IMR-90 (cell line): ENCODE data around the gene TSC22D4. TPM values are rescaled to one million over a fixed set of nuclear protein-coding genes. Genes with fewer than 3 reads are reported as not detected.

Experiments used
- ATAC-seq: fragments of 200-7000 bp; cut with Tn5 transposase; 2 replicates; pipeline ENCODE4 v1.9.1; 2020; ENCODE audit warnings: low read depth, mild to moderate bottlenecking, moderate library complexity
- BruUV-seq: library from RNA; stranded (reverse); fragments of 400-500 nt; replicated peaks from 2 replicates; lab custom pipeline; 2021; lab: Mats Ljungman, UMichigan
- CTCF ChIA-PET: fragments of 300-600 bp; formaldehyde crosslinking; extraction: SDS; loops from one replicate; lab custom pipeline; 2021; ENCODE audit warnings: antibody characterized with exemption; lab: Yijun Ruan, JAX
- POLR2A ChIA-PET: fragments of 300-600 bp; sonication (Branson Sonifier 250); formaldehyde crosslinking; loops from one replicate; lab custom pipeline; 2022; ENCODE audit warnings: antibody characterized with exemption; ENCODE audit not compliant: unreplicated experiment; lab: Charles Lee
- DNase-seq: peaks from one replicate; pipeline ENCODE4 v3.0.0; 2013
- H2AFZ ChIP-seq: replicated peaks from 2 replicates; pipeline ENCODE3; 2013; ENCODE audit warnings: low read length, mild to moderate bottlenecking; ENCODE audit not compliant: poor library complexity
- H2AK5ac ChIP-seq: 2 replicates; pipeline ENCODE4 v1.6.1; 2013; ENCODE audit warnings: low read depth, low read length, inconsistent platforms
- H2AK9ac ChIP-seq: replicated peaks from 2 replicates; pipeline ENCODE3; 2013; ENCODE audit warnings: mild to moderate bottlenecking, low read depth, low read length, moderate library complexity; ENCODE audit not compliant: poor library complexity
- H2BK120ac ChIP-seq: 2 replicates; pipeline ENCODE4 v1.6.1; 2013; ENCODE audit warnings: low read depth, low read length, inconsistent platforms
- H2BK15ac ChIP-seq: 3 replicates; pipeline ENCODE4 v1.6.1; 2013; ENCODE audit warnings: low read depth, low read length, inconsistent platforms
- H2BK20ac ChIP-seq: 2 replicates; pipeline ENCODE4 v1.6.1; 2013; ENCODE audit warnings: low read depth, mild to moderate bottlenecking, inconsistent platforms, low read length, moderate library complexity
- H2BK5ac ChIP-seq: 2 replicates; pipeline ENCODE4 v1.6.1; 2013; ENCODE audit warnings: mild to moderate bottlenecking, low read depth, low read length, inconsistent platforms; ENCODE audit not compliant: poor library complexity, severe bottlenecking
- H3K14ac ChIP-seq: replicated peaks from 2 replicates; pipeline ENCODE4 v1.6.1; 2013; ENCODE audit warnings: low read depth, low read length, inconsistent platforms
- H3K18ac ChIP-seq: 2 replicates; pipeline ENCODE4 v1.6.1; 2013; ENCODE audit warnings: low read depth, low read length, control low read depth
- H3K23ac ChIP-seq: 2 replicates; pipeline ENCODE4 v1.6.1; 2013; ENCODE audit warnings: low read depth, low read length, inconsistent platforms
- H3K27ac ChIP-seq: 2 replicates; pipeline ENCODE4 v1.5.1; 2013; ENCODE audit warnings: mild to moderate bottlenecking, control low read depth, low read length; ENCODE audit not compliant: insufficient read depth
- H3K27me3 ChIP-seq: 2 replicates; pipeline ENCODE4 v1.6.1; 2013; ENCODE audit warnings: low read length; ENCODE audit not compliant: control insufficient read depth, insufficient read depth
- H3K36me3 ChIP-seq: 2 replicates; pipeline ENCODE4 v1.6.1; 2013; ENCODE audit warnings: low read length, mixed read lengths; ENCODE audit not compliant: control insufficient read depth, insufficient read depth
- H3K4ac ChIP-seq: 2 replicates; pipeline ENCODE4 v1.6.1; 2013; ENCODE audit warnings: low read depth, low read length, inconsistent platforms
- H3K4me1 ChIP-seq: 2 replicates; pipeline ENCODE4 v1.6.1; 2013; ENCODE audit warnings: low read length, mixed read lengths; ENCODE audit not compliant: control insufficient read depth, insufficient read depth
- H3K4me2 ChIP-seq: 2 replicates; pipeline ENCODE4 v1.6.1; 2013; ENCODE audit warnings: low read depth, mild to moderate bottlenecking, control low read depth, low read length, moderate library complexity
- H3K4me3 ChIP-seq: 2 replicates; pipeline ENCODE4 v1.5.1; 2013; ENCODE audit warnings: low read depth, mild to moderate bottlenecking, control low read depth, low read length, moderate library complexity; ENCODE audit not compliant: insufficient read depth
- H3K56ac ChIP-seq: 2 replicates; pipeline ENCODE4 v1.6.1; 2013; ENCODE audit warnings: low read length, inconsistent platforms; ENCODE audit not compliant: insufficient read depth; ENCODE audit errors: extremely low read depth
- H3K79me1 ChIP-seq, 2 experiments: 2 replicates each; pipeline ENCODE4 v1.6.1; 2013; ENCODE audit warnings: low read length in 2 of 2, inconsistent platforms in 1 of 2, low read depth in 1 of 2
- H3K9ac ChIP-seq: 2 replicates; pipeline ENCODE4 v1.6.1; 2013; ENCODE audit warnings: low read depth, low read length, control low read depth
- H3K9me1 ChIP-seq: 2 replicates; pipeline ENCODE4 v1.6.1; 2013; ENCODE audit warnings: low read length, inconsistent platforms; ENCODE audit not compliant: insufficient read depth
- H3K9me3 ChIP-seq: 2 replicates; pipeline ENCODE4 v1.6.1; 2013; ENCODE audit warnings: low read length; ENCODE audit not compliant: control insufficient read depth, insufficient read depth
- H4K20me1 ChIP-seq: 2 replicates; pipeline ENCODE4 v1.6.1; 2013; ENCODE audit warnings: low read length, inconsistent platforms; ENCODE audit not compliant: insufficient read depth
- H4K5ac ChIP-seq: 2 replicates; pipeline ENCODE4 v1.6.1; 2013; ENCODE audit warnings: mild to moderate bottlenecking, low read depth, low read length, control low read depth
- H4K8ac ChIP-seq, 2 experiments: 2 replicates each; pipeline ENCODE4 v1.6.1; 2013; ENCODE audit warnings: low read depth in 2 of 2, low read length in 2 of 2, control low read depth in 1 of 2, inconsistent platforms in 1 of 2
- H4K91ac ChIP-seq: 2 replicates; pipeline ENCODE4 v1.6.1; 2013; ENCODE audit warnings: low read depth, low read length, inconsistent platforms; ENCODE audit not compliant: insufficient read depth
- BHLHE40 ChIP-seq: fragments of 150-350 bp; IDR thresholded peaks from 2 replicates; pipeline ENCODE4 v1.6.1; 2016; ENCODE audit warnings: mild to moderate bottlenecking, low read depth, low read length
- CEBPB ChIP-seq: IDR thresholded peaks from 2 replicates; pipeline ENCODE4 v1.6.1; 2012; ENCODE audit warnings: low read depth, low read length, improper control_type of control experiment
- CHD1 ChIP-seq: IDR thresholded peaks from 2 replicates; pipeline ENCODE4 v1.6.1; 2012; ENCODE audit warnings: low read depth, low read length, improper control_type of control experiment
- CTCF ChIP-seq: conservative IDR thresholded peaks from 2 replicates; pipeline ENCODE4 v1.5.1; 2012; ENCODE audit warnings: mild to moderate bottlenecking, low read depth, low read length, improper control_type of control experiment
- ELK1 ChIP-seq: fragments of 150-350 bp; IDR thresholded peaks from 2 replicates; pipeline ENCODE4 v1.6.1; 2016; ENCODE audit warnings: low read depth, mild to moderate bottlenecking, low read length, moderate library complexity, borderline replicate concordance
- FOS ChIP-seq: fragments of 150-350 bp; IDR thresholded peaks from 2 replicates; pipeline ENCODE4 v1.6.1; 2016; ENCODE audit warnings: low read depth, low read length
- MAFK ChIP-seq: IDR thresholded peaks from 2 replicates; pipeline ENCODE4 v1.6.1; 2012; ENCODE audit warnings: low read depth, low read length, improper control_type of control experiment
- MAZ ChIP-seq: IDR thresholded peaks from 2 replicates; pipeline ENCODE4 v1.6.1; 2012; ENCODE audit warnings: low read depth, mild to moderate bottlenecking, low read length, improper control_type of control experiment, moderate library complexity, borderline replicate concordance
- MXI1 ChIP-seq: IDR thresholded peaks from 2 replicates; pipeline ENCODE4 v1.6.1; 2012; ENCODE audit warnings: low read depth, mild to moderate bottlenecking, low read length, moderate library complexity, borderline replicate concordance
- NFE2L2 ChIP-seq: fragments of 150-350 bp; IDR thresholded peaks from 2 replicates; pipeline ENCODE4 v1.6.1; 2016; ENCODE audit warnings: low read depth, mild to moderate bottlenecking, low read length
- POLR2A ChIP-seq: IDR thresholded peaks from 2 replicates; pipeline ENCODE4 v1.6.1; 2012; ENCODE audit warnings: mild to moderate bottlenecking, low read depth, low read length
- RAD21 ChIP-seq: IDR thresholded peaks from 2 replicates; pipeline ENCODE4 v1.6.1; 2012; ENCODE audit warnings: low read length, improper control_type of control experiment
- RCOR1 ChIP-seq: IDR thresholded peaks from 2 replicates; pipeline ENCODE4 v1.6.1; 2012; ENCODE audit warnings: mild to moderate bottlenecking, low read length, improper control_type of control experiment; ENCODE audit not compliant: insufficient replicate concordance
- RFX5 ChIP-seq: IDR thresholded peaks from 2 replicates; pipeline ENCODE4 v1.8.0; 2012; ENCODE audit warnings: low read depth, mild to moderate bottlenecking, low read length, moderate library complexity
- SMC3 ChIP-seq: fragments of 150-350 bp; IDR thresholded peaks from 2 replicates; pipeline ENCODE4 v1.6.1; 2016; ENCODE audit warnings: low read depth, mild to moderate bottlenecking, antibody characterized with exemption, low read length, moderate library complexity
- USF2 ChIP-seq: fragments of 150-350 bp; IDR thresholded peaks from 2 replicates; pipeline ENCODE4 v1.6.1; 2017; ENCODE audit warnings: mild to moderate bottlenecking, antibody characterized with exemption, low read length, low read depth
- WGBS, 2 experiments: methylation state at CpG; one replicate each; pipeline versions ENCODE4 v1.1.5 to v1.1.7; 2013; ENCODE audit warnings: missing lambda C conversion rate in 2 of 2; ENCODE audit not compliant: insufficient read length in 1 of 2; ENCODE audit errors: extremely low coverage in 2 of 2; 5-methylcytosine and 5-hydroxymethylcytosine counted together
- dilution Hi-C: fragments of 300-500 bp; cut with HindIII; formaldehyde crosslinking; loops from one replicate; pipeline ENCODE4 v1.14.3; 2018; ENCODE audit warnings: low sequenced_read_pairs; ENCODE audit not compliant: unreplicated experiment
- in situ Hi-C: fragments of 300-500 bp; cut with MboI; formaldehyde crosslinking; loops from 3 replicates; pipeline ENCODE4 v1.14.3; 2019; ENCODE audit warnings: low sequenced_read_pairs, inconsistent platforms, mixed read lengths
- intact Hi-C: fragments of 100-400 bp; cut with micrococcal nuclease; formaldehyde crosslinking; loops from 2 replicates; pipeline ENCODE4 v1.10.0; 2022
- polyA plus RNA-seq, 3 experiments: library from polyadenylated mRNA; depleted of rRNA; stranded (reverse); fragments of >200 nt; gene quantifications; 2 replicates each; pipeline ENCODE4 v1.2.3, GENCODE V29; 2012; ENCODE audit warnings: low replicate concordance in 1 of 3
- total RNA-seq: library from RNA; depleted of rRNA; stranded (reverse); fragments of >200 nt; gene quantifications from 2 replicates; pipeline ENCODE4 v1.2.3, GENCODE V29; 2012

Gene TSC22D4
- total and polyA plus RNA-seq, 2 of the 4 experiments (the other 2 are of a cell fraction) = 9.3 to 29.9 TPM

- no peaks in the 10 kb centered on the region for H3K27me3 ChIP-seq
- POLR2A ChIA-PET = no interaction called here
- BruUV-seq = no TSS peak
- in situ Hi-C loops (loop anchor here (10.0 to 25.0 kb wide), 2 partner anchors 230 to 398 kb away; partner anchors contain the start of genes GIGYF1, SLC12A9 and TRIP6), dilution Hi-C loops (no loop called here), intact Hi-C loops (loop anchor here (1.0 kb wide), 1 partner anchor 95 kb away; no protein-coding TSS in a partner anchor)
- H3K18ac ChIP-seq = no peak overlapping the region
- H3K14ac ChIP-seq = no peak overlapping the region
- H3K9me3 ChIP-seq = no peaks in the 10 kb centered on the region
- H3K4me3 ChIP-seq = no peak overlapping the region
- no peak overlapping the region for H3K4me2 ChIP-seq
- ATAC-seq = no peak
- no peak overlapping the region for H3K27ac ChIP-seq
- peak overlapping the region; percentile 56; the same call in 1 of the 2 replicates for H2BK20ac ChIP-seq
- no peak overlapping the region for H2AK5ac ChIP-seq
- H3K4me1 ChIP-seq = peaks cover 12% of the 10 kb centered on the region
- H3K4ac ChIP-seq = peak overlapping the region; percentile 22; the same call in 1 of the 2 replicates
- no peak overlapping the region for H2BK120ac ChIP-seq
- H2AK9ac ChIP-seq = no peak overlapping the region
- no peak overlapping the region for H4K8ac ChIP-seq
- H4K91ac ChIP-seq = no peak overlapping the region
- H3K9me1 ChIP-seq = peaks cover 9% of the 10 kb centered on the region
- H3K23ac ChIP-seq = no peak overlapping the region
- DNase-seq = no peak
- peaks cover 5% of the 10 kb centered on the region for H4K20me1 ChIP-seq
- no peak overlapping the region for H2BK15ac ChIP-seq
- H3K9ac ChIP-seq = no peak overlapping the region
- H2BK5ac ChIP-seq = no peak overlapping the region
- no peak overlapping the region for H4K5ac ChIP-seq
- H3K79me1 ChIP-seq = peaks cover 2 to 18% of the 10 kb centered on the region in 2 experiments; a peak in 1 of 4 replicates
- CTCF ChIA-PET = interaction anchor here (1.1 to 1.5 kb wide), 3 partner anchors 18 to 82 kb away, joined by 3 to 5 read pairs (median 5); no protein-coding TSS in a partner anchor
- TF ChIP-seq SMC3 = no peak
- no peak for TF ChIP-seq POLR2A
- TF ChIP-seq MXI1 = no peak
- no peak for TF ChIP-seq CHD1
- no peak for TF ChIP-seq ELK1
- no peak for TF ChIP-seq RCOR1
- TF ChIP-seq NFE2L2 = no peak
- no peak for TF ChIP-seq CEBPB
- TF ChIP-seq RFX5 = no peak
- TF ChIP-seq BHLHE40 = no peak
- no peak for TF ChIP-seq RAD21
- TF ChIP-seq FOS = no peak
- TF ChIP-seq MAZ = no peak
- TF ChIP-seq USF2 = no peak
- no peak for TF ChIP-seq CTCF
- no peak for TF ChIP-seq MAFK
- peaks cover 23% of the 10 kb centered on the region; the same call in 1 of the 2 replicates for H3K36me3 ChIP-seq
- H3K56ac ChIP-seq = no peak overlapping the region
- WGBS, 2 experiments = no CpG with 5 or more reads among the region's 2 CpGs
- H2AFZ ChIP-seq = no peak overlapping the region
These were observed 14.2 kb downstream of the TSC22D4 start for GRCh38 chr7:100464791-100465190.
